ENCODE measurements around the gene ZC3H6. TPM values are rescaled to one million over a fixed set of nuclear protein-coding genes. Genes with fewer than 3 reads are reported as not detected.

The ZC3H6 gene
- total and polyA plus RNA-seq, 2 of the 13 experiments (the other 11 are each of a cell fraction or from before 2014, with no cell fraction given) = 0.71 to 0.93 TPM

DNA sequence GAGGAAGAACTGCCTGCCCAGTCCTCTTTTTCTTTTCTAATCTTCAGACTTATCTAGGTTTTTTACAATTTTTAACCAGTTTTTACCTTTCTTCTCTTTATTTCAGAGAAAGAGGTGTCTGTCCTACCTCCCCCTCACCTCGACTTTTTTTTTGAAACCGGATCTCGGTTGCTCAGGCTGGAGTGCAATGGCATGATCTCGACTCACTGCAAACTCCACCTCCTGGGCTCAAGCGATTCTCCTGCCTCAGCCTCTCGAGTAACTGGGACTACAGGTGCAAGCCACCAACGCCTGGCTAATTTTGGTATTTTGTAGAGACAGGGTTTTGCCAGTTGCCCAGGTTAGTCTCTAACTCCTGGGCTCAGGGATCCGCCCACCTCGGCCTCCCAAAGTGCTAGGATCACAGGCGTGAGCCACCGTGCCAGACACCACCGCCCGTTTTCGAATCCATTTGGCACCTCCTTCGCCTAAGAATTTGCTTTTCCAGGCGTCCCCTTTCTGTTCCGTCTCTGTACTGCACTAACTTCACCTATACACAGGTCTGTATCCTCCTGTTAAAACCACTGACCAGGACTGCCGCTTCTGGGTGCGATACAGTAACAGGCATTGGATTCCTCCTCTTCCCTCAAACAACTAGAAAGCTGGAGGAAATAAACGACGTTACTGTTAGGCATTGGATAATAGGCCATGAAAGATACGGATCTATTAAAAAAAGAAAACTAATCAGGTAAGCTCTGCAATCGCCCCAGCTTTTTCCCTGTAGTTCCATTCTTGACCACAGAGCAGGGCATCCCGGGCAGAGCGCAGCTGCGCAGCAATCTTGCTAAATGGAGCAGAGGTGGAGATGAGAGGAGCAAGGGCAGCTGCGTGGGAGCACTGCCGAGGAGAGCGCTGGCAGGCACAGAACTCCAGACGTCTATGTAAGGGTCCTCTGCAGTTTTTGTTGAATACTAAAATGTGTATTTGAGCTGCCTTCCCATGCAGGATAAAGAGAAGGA lies 69.9 kb downstream of the ZC3H6 start (continued):
- TF ChIP-seq BRD4 (CRISPR knock-in tag; IDR thresholded peaks at IDR 0.05) (no peak), ZNF816 (CRISPR knock-in tag; IDR thresholded peaks at IDR 0.05; ENCODE audit: borderline replicate concordance) (no peak), ZFP41 (CRISPR knock-in tag; IDR thresholded peaks at IDR 0.05; ENCODE audit: borderline replicate concordance) (no peak), GFI1 (CRISPR knock-in tag; IDR thresholded peaks at IDR 0.05; ENCODE audit: borderline replicate concordance) (no peak), ZNF350 (CRISPR knock-in tag; IDR thresholded peaks at IDR 0.05; ENCODE audit: borderline replicate concordance, low read depth) (0 out of 2 replicates have a peak, but pooled peaks have one; percentile 22), KDM5A (IDR thresholded peaks at IDR 0.05; ENCODE audit: borderline replicate concordance, low read length) (no peak), SPEN (CRISPR knock-in tag; IDR thresholded peaks at IDR 0.05; ENCODE audit: low read depth) (no peak), NR2C2 (CRISPR knock-in tag; IDR thresholded peaks at IDR 0.05; ENCODE audit: borderline replicate concordance) (no peak)
- TF ChIP-seq, protein P1, sequence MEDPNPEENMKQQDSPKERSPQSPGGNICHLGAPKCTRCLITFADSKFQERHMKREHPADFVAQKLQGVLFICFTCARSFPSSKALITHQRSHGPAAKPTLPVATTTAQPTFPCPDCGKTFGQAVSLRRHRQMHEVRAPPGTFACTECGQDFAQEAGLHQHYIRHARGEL (CRISPR knock-in tag; IDR thresholded peaks at IDR 0.05) = 0 out of 2 replicates have a peak, but pooled peaks have one; percentile 68
- TF ChIP-seq, protein P2, sequence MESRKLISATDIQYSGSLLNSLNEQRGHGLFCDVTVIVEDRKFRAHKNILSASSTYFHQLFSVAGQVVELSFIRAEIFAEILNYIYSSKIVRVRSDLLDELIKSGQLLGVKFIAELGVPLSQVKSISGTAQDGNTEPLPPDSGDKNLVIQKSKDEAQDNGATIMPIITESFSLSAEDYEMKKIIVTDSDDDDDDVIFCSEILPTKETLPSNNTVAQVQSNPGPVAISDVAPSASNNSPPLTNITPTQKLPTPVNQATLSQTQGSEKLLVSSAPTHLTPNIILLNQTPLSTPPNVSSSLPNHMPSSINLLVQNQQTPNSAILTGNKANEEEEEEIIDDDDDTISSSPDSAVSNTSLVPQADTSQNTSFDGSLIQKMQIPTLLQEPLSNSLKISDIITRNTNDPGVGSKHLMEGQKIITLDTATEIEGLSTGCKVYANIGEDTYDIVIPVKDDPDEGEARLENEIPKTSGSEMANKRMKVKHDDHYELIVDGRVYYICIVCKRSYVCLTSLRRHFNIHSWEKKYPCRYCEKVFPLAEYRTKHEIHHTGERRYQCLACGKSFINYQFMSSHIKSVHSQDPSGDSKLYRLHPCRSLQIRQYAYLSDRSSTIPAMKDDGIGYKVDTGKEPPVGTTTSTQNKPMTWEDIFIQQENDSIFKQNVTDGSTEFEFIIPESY (CRISPR knock-in tag; IDR thresholded peaks at IDR 0.05) = no peak
- TF ChIP-seq, protein P3, sequence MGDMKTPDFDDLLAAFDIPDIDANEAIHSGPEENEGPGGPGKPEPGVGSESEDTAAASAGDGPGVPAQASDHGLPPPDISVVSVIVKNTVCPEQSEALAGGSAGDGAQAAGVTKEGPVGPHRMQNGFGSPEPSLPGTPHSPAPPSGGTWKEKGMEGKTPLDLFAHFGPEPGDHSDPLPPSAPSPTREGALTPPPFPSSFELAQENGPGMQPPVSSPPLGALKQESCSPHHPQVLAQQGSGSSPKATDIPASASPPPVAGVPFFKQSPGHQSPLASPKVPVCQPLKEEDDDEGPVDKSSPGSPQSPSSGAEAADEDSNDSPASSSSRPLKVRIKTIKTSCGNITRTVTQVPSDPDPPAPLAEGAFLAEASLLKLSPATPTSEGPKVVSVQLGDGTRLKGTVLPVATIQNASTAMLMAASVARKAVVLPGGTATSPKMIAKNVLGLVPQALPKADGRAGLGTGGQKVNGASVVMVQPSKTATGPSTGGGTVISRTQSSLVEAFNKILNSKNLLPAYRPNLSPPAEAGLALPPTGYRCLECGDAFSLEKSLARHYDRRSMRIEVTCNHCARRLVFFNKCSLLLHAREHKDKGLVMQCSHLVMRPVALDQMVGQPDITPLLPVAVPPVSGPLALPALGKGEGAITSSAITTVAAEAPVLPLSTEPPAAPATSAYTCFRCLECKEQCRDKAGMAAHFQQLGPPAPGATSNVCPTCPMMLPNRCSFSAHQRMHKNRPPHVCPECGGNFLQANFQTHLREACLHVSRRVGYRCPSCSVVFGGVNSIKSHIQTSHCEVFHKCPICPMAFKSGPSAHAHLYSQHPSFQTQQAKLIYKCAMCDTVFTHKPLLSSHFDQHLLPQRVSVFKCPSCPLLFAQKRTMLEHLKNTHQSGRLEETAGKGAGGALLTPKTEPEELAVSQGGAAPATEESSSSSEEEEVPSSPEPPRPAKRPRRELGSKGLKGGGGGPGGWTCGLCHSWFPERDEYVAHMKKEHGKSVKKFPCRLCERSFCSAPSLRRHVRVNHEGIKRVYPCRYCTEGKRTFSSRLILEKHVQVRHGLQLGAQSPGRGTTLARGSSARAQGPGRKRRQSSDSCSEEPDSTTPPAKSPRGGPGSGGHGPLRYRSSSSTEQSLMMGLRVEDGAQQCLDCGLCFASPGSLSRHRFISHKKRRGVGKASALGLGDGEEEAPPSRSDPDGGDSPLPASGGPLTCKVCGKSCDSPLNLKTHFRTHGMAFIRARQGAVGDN (CRISPR knock-in tag; IDR thresholded peaks at IDR 0.05) = peak; percentile 58
- TF ChIP-seq, protein P4, sequence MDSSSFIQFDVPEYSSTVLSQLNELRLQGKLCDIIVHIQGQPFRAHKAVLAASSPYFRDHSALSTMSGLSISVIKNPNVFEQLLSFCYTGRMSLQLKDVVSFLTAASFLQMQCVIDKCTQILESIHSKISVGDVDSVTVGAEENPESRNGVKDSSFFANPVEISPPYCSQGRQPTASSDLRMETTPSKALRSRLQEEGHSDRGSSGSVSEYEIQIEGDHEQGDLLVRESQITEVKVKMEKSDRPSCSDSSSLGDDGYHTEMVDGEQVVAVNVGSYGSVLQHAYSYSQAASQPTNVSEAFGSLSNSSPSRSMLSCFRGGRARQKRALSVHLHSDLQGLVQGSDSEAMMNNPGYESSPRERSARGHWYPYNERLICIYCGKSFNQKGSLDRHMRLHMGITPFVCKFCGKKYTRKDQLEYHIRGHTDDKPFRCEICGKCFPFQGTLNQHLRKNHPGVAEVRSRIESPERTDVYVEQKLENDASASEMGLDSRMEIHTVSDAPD (CRISPR knock-in tag; IDR thresholded peaks at IDR 0.05) = 0 out of 2 replicates have a peak, but pooled peaks have one; percentile 51
- TF ChIP-seq, protein P5, sequence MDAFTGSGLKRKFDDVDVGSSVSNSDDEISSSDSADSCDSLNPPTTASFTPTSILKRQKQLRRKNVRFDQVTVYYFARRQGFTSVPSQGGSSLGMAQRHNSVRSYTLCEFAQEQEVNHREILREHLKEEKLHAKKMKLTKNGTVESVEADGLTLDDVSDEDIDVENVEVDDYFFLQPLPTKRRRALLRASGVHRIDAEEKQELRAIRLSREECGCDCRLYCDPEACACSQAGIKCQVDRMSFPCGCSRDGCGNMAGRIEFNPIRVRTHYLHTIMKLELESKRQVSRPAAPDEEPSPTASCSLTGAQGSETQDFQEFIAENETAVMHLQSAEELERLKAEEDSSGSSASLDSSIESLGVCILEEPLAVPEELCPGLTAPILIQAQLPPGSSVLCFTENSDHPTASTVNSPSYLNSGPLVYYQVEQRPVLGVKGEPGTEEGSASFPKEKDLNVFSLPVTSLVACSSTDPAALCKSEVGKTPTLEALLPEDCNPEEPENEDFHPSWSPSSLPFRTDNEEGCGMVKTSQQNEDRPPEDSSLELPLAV (CRISPR knock-in tag; conservative IDR thresholded peaks at IDR 0.05; ENCODE audit: low read depth) = no peak
